Activated effector memory CD4-positive, alpha-beta T cell treated with Interleukin-2 at 50 U/mL for 16 hours (primary cell): ENCODE results near the gene CAMK2G.

Source experiments
- DNase-seq: peaks from one replicate; pipeline ENCODE4 v3.0.0-alpha.2; 2020

Gene CAMK2G

DNA sequence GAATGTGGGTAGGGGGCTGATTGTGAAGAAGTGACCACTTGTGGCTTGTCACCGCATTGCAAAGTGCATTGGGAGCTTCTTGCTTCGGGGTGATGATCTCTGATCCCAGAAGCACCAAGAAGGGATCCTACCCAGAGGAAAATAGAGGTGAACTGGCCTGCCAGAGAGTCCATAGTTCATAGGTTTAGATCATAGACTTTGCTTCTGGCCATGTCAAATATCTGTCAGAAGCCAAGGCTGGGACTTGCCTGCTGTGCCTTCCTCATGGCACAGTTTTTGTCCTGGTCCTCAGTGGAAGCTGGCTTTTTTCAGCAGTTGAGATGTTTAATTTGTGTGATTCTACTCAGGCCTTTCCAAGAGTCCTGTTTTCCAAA is 87.9 kb downstream of the CAMK2G start:
- no peak for DNase-seq

DNA sequence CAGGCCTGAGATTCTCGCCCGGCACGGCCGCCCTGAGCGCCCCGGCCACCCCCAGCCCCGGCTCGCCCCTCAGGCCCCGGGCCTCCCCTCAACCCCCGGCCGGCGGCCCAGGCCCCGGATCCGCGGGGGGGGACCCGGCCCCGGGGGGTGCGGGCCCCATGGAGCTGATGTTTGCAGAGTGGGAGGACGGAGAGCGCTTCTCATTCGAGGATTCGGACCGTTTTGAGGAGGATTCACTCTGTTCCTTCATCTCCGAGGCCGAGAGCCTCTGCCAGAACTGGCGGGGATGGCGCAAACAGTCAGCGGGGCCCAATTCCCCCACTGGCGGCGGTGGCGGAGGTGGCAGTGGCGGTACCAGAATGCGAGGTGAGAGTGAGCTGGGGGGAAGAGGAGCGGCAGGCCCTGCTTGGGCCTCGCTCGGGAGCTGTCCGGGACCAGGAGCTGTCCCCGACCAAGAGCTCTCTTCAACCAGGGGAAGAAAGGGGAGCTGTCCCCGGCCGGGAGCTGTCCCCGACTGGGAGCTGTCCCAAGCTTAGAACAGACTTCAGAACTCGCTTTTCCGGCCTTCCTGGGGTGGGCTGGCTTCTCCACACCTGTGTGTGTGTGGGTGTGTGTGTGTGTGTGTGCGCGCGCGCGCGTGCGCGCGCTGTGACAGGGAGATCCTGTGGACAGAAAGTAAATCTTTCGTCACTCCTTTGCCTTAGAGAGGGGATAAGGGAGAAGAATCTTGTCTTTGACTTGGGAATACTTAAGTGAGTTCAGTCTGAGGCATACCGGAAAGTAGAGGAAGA is 88.4 kb downstream of the CAMK2G start:
- peak; percentile 33 for DNase-seq

DNA sequence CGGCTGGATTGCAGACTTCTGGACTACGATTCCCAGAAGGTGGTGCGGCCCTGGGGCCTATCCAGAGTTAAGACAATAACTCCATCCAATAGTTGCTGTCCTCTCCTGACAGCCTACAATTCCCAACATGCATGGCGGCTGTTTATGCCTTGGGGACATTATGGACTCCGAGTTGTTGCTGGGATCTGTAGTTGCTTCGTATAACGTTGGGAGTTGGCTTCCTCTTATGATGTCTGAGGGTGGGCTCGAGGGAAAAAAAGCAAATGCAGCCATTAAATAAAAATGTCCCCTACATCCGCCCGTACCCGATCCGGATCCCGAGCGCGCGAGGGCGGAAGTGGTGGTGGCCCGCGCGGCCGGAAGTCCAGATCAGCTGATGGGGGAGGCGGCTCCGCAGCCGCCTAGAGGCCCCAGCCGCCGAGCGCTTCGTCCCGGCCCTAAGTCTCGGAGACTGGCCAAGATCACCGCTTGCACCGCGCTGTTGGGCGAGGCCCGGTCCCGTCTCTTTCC is 89.1 kb downstream of the CAMK2G start, which contains the start of gene ZSWIM8:
TSS of gene ZSWIM8 (plus strand) at position 396 of the 510 bp plus-strand sequence. CDS start 273 bp downstream, outside the sequence.
- DNase-seq = peak; percentile 80

DNA sequence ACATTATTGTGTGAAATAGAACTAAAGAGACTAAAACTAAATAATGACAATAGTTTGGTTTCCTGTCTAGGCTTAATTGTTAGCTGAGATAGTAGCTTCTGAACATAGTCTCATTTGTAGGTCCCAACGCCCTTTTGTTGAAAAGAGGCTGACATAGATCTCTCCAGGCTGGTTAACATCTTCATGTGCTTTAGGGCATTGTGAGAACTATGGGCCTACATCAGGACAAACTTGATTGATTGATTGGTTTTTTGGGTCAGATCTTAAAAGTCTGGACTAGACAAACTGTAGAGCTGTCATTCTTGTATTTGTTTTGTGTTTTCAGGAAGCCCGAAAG is 91.6 kb downstream of the CAMK2G start:
- no peak for DNase-seq

DNA sequence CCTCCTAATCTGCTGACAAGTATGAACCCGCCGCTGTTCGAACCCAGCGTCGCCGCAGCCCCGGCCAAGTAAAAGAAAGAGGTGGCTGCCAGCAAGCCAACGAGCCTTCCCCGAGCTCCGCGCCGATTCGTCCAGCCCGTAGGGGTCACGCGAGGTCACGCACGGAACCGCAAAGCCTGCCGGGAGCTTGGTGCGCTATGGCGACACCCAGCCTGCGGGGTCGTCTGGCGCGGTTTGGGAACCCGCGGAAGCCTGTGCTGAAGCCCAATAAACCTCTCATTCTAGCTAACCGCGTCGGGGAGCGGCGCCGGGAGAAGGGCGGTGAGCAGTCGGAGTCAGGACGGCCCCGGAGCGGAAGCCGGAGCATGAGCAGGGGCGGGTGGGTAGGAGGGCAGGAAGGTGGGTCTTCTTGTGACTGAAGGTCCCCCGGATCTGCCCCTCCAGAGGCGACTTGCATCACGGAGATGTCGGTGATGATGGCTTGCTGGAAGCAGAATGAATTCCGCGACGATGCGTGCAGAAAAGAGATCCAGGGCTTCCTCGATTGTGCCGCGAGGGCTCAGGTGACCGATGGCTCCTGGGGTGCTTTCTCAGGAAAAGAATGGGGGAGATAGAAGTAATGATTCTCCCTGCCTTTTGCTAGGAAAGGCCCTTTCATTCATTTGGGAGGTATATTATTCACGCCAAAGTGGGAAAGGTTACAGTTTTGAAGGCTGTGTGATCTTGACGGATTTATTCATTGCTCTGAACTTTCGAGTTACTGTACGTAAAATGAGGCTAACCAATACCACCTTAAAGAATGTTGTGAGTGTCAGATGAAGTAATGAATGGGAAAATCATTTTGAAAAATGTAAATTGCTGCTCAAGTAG is 92.2 kb downstream of the CAMK2G start, which contains the start of gene CHCHD1:
TSS of gene CHCHD1 (plus strand) at position 170 of the 870 bp plus-strand sequence. CDS start at position 198, 28 bp downstream.
- DNase-seq = peak; percentile 87

DNA sequence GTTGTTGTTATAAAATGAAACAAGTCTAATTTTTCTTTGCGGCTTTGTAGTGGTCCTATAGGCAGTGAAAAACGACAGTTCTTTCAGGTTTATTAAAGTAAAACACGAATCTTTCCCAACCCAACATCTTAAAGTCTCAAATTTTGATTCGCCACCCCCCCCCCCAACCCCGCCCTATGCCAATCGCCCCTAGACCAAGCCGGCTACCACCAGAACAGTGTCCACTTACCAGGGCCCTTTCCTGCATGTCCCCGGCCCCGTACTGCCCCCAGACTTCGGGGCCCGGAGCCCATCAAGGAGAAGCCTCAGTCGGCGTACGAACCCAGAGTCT is 92.8 kb downstream of the CAMK2G start:
- DNase-seq = no peak

DNA sequence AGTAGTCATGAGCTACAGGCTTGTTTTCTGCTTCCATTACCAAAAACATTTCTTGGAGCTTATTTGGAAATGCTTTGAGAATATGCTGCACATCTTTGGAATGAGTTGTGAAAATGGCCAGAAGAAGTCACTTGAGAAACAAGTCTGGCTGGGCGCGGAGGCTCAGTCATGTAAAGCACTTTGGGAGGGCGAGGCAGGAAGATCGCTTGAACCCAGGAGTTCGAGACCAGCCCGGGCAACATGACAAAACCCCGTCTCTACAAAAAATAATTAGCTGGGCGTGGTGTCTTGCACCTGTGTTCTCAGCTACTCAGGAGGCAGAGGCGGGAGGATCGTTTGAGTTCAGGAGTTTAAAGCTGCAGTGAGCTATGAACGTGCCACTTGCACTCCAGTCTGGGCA is 93.4 kb downstream of the CAMK2G start:
- DNase-seq = no peak

DNA sequence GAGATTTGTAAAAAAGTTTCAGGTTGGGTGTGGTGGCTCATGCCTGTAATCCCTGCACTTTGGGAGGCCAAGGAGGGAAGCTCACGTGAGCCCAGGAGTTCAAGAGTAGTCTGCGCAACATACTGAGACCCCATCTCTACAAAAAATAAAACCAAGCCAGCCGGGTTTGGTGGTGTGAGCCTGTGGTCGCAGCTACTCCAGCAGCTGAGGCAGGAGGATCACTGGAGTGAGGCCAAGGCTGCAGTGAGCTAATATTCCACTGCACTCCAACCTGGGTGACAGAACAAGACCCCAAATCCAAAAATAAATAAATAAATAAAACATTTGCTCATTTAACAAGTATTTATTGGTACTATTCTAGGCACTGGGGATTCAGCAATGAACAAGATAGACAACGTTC is 94.1 kb downstream of the CAMK2G start:
- no peak for DNase-seq

DNA sequence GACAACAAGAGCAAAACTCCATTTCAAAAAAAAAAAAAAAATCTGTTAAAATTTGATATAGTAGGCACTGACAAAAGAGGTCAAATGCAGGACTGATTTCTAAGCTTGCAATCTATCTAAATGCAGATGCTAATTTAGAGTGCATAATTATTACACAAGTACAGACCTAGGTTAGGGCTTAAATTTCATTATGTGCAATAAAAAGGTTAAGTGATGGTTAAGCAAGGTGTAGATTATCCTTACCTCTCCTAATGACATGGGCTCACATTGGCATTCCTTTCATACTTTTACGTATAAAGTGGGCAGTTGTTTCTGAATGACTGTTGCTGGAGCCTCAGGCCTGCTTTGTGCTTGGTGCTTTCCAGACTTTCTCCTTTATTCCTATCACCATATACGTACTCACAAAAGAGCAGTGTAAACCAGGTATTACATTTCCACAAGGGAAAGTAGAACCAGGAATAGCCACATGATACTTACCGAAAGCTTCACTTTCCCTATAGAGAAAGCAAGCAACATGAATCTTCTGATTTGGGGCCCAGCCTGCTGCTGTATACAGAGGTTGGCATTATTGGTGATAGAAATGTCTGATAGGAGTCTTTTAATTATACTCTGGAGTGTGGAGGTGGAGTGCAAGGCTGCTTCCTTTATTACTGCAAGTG is 94.7 kb downstream of the CAMK2G start:
- no peak for DNase-seq

DNA sequence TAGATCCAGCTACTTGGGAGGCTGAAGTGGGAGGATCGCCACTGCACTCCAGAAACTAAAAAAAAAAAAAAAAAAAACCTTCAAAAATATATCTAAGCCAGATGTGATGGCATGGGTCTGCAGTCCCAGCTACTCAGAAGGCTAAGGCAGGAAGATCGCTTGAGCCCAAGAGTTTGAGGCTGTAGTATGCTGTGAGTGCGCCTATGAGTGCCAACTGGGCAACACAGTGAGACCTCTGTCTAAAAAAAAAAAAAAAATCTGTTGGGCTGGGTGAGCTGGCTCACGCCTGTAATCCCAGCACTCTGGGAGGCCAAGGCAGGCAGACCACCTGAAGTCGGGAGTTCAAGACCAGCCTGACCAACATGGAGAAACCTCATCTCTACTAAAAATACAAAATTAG is 95.3 kb downstream of the CAMK2G start:
- no peak for DNase-seq

DNA sequence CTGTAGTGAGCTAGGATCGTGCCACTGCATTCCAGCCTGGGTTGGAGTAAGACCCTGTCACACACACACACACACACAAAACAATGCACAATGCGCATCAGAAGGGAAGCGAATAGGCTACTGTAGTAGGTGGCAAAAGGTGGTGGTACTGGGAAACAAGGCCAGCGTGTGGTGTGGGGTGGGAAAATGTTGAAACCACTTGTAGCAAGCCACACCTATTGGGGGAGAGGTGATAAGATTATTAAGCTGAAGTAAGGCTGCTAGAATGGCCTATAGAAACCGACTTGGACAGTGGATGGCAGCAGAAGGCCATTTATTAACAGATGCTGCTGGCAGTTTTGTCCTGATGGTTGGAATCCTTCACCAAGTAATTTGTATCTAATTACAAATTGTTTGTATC is 99.7 kb downstream of the CAMK2G start:
- no peak for DNase-seq

DNA sequence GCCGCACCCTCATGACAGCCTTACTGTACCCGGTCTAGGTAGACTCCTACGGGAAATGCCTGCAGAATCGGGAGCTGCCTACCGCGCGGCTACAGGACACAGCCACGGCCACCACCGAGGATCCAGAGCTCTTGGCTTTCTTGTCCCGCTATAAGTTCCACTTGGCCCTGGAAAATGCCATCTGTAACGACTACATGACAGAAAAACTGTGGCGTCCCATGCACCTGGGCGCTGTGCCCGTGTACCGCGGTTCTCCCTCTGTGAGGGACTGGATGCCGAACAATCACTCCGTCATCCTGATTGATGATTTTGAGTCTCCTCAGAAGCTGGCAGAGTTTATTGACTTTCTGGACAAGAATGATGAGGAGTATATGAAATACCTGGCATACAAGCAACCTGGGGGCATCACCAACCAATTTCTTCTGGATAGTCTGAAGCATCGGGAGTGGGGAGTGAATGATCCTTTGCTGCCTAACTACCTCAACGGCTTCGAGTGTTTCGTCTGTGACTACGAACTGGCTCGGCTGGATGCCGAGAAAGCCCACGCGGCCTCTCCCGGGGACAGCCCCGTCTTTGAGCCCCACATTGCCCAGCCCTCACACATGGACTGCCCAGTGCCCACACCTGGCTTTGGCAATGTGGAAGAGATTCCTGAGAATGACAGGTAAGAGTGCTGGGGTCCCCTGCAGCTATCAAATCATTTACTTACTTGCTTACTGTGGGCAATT is 101.0 kb downstream of the CAMK2G start:
- DNase-seq = no peak

DNA sequence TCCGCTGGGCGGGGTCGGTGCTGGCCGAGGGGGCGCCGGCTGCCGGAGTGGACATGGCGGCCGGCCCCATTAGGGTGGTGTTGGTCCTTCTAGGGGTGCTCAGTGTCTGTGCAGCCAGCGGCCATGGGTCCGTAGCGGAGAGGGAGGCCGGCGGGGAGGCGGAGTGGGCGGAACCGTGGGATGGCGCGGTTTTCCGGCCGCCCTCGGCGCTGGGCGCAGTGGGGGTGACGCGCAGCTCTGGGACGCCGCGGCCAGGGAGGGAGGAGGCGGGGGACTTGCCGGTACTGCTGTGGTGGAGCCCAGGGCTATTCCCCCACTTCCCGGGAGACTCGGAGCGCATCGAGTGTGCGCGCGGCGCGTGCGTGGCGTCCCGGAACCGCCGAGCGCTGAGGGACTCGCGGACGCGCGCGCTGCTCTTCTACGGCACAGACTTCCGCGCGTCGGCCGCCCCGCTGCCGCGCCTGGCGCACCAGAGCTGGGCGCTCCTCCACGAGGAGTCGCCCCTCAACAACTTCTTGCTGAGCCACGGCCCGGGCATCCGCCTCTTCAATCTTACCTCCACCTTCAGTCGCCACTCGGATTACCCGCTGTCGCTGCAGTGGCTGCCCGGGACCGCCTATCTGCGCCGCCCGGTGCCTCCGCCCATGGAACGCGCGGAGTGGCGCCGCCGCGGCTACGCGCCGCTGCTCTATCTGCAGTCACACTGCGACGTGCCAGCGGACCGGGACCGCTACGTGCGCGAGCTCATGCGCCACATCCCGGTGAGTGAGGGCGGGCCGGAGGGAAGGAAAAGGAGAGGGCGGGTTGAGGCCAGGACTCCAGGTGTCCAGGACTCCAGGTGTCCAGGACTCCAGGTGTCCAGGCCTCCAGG is 101.8 kb downstream of the CAMK2G start:
- DNase-seq = peak; percentile 74

DNA sequence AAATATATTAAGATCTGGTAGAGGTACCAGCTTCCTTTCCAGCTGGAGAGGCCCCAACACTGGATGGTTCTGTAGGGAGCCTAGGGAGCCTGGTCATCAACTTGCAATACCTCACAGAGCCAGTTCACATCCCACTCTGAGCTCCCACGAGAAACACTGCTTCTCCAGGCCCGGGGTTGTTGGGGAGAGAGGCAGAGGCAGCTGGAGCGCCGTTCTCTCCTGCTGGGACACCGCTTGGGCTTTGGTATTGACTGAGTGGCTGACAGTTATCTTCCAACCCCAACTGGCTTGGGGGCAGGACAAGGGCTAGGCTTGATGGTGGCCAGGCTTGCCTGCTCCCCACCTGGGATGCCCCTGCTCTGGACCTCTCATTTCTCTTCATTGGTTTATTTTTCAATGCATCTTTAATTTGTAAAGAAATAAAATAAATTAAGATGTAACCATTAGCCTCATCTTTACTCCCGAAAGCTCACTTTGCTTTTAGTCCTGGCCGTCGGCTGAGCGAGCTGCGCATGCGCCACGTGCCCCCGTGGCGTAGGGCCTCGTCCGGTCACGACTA is 102.6 kb downstream of the CAMK2G start:
- DNase-seq = no peak

DNA sequence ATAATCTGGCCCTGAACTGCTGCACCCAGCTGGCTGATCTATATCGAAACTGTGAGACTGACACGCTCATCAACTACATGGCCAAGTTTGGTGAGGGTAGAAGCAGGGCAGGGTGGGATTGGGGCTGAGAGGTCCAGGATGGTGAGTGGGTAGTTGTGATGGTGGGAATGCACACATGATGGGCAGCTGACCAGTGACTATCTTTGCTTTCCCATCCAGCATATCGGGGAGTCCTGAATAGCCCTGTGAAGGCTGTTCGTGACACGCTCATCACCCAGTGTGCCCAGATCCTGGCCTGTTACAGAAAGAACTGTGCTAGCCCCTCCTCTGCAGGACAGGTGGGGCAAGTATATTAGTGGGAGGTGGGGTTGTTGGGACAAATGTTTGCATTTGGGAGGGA is 105.0 kb downstream of the CAMK2G start:
- no peak for DNase-seq

DNA sequence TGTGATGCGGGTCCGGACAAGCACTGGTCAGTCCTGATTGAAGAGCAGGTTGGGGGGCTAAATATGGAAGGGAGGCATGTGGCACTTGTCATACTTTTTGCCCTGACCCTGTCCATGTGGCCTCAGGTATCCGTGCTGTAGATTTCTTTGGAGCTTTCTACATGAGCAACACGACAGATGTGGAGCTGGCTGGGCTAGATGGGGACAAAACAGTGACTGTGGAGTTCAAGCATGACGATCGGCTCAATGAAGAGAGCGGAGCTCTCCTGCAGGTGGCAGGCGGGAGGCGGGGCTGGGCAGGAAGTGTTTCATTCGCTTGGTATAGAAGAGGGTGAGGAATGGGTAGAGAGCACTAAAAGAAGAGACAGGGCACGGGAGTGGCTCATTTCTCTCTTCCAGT is 105.5 kb downstream of the CAMK2G start:
- DNase-seq = peak; percentile 59

DNA sequence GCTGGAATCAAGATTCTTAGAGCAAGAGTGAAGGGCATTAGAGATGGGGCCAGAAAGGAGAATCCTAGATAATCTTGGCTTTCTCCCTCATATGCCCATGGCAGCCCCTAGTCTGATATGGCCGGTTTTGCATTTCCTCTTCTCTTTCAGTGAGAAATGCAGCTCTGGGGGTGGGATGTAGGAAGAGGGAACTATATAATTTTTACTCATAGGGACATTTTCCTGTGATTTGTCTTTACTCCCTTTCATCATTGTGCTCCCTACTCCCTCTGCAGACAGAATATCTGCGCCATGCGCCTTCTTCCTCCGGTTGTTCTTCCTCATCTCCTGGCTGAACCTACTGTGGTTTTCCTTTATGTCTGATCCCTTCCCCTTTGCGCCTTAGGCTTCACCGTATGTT is 109.3 kb downstream of the CAMK2G start:
- DNase-seq = no peak

DNA sequence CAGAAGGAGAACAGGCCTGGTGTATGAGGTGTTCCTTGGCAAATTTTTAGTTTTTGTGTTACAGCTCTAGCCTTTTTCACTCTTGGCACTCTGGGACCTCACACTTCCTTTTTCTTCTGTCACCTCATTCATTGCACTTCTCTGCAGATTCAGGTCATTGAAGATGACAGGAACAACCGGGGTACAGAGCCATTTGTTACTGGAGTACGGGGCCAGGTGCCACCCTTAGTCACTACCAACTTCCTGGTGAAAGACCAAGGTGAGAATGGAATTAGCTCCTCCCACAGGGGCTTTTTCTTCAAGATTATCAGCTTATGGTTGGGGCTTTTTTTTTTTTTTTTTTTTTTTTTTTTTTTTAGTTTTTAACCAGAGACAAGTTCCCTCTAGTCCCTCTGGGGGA is 111.0 kb downstream of the CAMK2G start:
- no peak for DNase-seq

DNA sequence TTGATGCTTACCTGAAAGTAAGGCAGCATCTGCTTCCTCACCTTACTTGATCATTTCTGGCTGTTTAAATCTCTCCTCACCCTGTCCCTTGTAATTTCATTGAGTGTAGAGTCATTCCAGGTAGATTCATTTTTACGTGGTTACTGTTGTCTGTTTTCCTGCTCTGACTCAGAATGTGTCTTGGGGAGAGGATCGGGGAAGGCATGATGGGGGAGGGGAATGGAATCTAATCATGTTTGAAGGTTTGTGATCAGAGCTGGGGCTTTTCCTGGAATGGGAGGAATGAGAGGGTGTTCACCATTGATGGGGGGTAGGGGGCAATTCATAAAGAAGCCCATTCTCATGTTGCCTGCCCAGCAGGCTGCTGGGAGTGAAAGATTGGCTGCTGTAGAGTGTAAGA is 111.4 kb downstream of the CAMK2G start:
- DNase-seq = no peak
